GM18951 (cell line): ENCODE measurements around the gene RAMP3.

Experiments
- POLR2A ChIP-seq: IDR thresholded peaks from 4 replicates; pipeline ENCODE4 v1.6.1; 2011; ENCODE audit warnings: mild to moderate bottlenecking; ENCODE audit not compliant: insufficient read length, insufficient read depth; ENCODE audit errors: extremely low read depth
- in situ Hi-C: fragments of 300-500 bp; cut with MboI; formaldehyde crosslinking; loops from one replicate; pipeline ENCODE4 v1.12.0; 2022; ENCODE audit warnings: low sequenced_read_pairs, mixed read lengths, inconsistent platforms; ENCODE audit not compliant: unreplicated experiment

Gene RAMP3

DNA sequence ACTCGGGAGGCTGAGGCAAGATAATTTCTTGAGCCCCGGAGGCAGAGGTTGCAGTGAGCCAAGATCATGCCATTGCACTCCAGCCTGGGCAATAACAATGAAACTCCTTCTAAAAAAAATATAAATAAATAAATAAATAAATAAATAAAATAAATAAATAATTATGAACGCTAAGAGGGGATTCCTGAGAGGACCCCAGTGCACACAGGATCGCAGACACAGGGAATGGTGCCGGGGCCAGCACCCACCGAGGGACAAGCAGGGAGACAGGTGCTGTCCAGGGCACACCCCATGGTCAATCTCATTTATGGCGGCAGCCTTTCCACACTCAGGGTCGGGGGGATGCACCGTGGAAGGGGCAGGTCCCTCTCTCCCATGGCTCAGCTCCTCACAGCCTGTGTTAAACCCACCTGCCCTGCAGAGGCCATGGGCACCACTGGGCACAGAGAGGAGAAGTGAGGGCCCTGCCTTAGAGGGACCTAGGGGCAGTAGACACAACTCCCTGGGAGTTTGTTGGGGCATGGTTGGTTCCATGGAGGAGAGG lies 2.2 kb upstream of the RAMP3 start:
- no peak for TF ChIP-seq POLR2A
- in situ Hi-C loops: loop anchor here (10.0 to 25.0 kb wide), 2 partner anchors 109 to 707 kb away; partner anchors contain the start of gene CCDC201

GRCh38 chr7:45155941-45156340 lies 1.6 kb upstream of the RAMP3 start:
- in situ Hi-C loops: loop anchor here (10.0 to 25.0 kb wide), 2 partner anchors 109 to 706 kb away; partner anchors contain the start of gene CCDC201

GRCh38 chr7:45156516-45157272 lies 897 bp upstream of the RAMP3 start:
- in situ Hi-C loops: loop anchor here (10.0 to 25.0 kb wide), 2 partner anchors 108 to 706 kb away; partner anchors contain the start of gene CCDC201
- no peak for TF ChIP-seq POLR2A

More at GRCh38 chr7:45155941-45156340, 1.6 kb upstream of the RAMP3 start:
- no peak for TF ChIP-seq POLR2A

DNA sequence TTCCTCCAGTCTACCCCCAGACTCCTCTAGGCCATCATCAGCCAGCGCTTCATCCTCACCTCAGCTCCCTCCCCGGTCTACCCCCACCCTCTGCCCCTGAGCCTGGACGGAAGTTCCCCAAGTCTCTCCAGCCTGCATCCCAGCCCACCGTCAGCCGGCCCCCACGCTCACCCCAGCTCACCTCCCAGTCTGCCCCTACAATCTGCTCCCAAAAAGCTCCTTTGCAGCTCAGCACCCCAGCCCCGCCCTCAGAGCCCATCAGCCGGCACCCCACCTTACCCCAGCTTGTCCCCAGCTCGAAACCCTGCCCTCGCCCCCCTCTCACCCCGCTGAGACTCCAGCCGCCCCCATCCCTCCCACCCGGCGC lies 322 bp upstream of the RAMP3 start:
- in situ Hi-C loops: loop anchor here (10.0 to 25.0 kb wide), 2 partner anchors 108 to 705 kb away; partner anchors contain the start of gene CCDC201
- no peak for TF ChIP-seq POLR2A

DNA sequence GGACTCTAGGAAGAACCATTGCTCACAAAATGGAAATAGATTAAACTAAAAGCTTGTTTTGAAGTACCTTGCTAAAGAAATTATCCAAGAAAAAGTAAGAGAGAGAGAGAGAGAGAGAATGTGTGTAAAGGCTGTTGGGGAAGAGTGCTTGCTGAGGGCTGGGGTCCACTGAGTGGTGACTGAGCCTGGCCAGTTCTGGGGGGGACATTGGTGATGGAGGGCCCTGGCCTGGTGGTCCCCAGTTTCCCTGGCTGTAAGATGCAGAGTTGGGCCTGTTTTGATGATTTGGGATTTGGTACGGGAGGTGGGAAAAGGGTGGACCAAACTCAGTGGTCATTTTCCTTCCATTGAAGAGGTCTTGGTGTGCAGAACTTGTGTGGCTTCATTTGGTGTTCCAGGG lies 880 bp downstream of the RAMP3 start:
- in situ Hi-C loops: loop anchor here (10.0 to 25.0 kb wide), 2 partner anchors 106 to 704 kb away; partner anchors contain the start of gene CCDC201
- TF ChIP-seq POLR2A: no peak

GRCh38 chr7:45159296-45159695 lies 1.7 kb downstream of the RAMP3 start:
- no peak for TF ChIP-seq POLR2A
- in situ Hi-C loops: loop anchor here (10.0 to 25.0 kb wide), 2 partner anchors 106 to 703 kb away; partner anchors contain the start of gene CCDC201

DNA sequence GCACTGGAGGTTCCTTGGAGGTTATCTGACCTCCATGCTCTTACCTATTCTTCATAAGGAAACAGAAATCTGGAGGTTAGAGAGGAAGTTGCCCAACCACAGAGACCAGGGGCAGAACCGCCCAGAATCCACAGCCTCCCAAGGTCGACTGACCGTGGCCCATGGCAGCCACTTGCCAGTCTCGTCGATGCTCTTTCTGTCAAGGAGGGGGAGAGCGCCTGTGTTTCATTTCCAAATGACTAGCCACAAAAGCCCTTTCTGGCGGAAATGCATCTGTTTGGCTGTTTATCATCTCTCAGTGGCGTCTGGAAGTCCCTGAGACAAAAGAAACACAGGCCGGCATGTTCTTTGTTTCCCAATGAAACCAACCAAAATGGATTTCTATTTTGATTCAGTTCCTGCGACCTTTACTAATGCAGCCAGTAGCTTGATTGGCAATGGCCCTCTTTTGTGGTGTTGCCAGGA lies 2.9 kb downstream of the RAMP3 start:
- in situ Hi-C loops: loop anchor here (25.0 kb wide), 1 partner anchor 702 kb away; the partner anchor contains the start of gene CCDC201
- TF ChIP-seq POLR2A: no peak

DNA sequence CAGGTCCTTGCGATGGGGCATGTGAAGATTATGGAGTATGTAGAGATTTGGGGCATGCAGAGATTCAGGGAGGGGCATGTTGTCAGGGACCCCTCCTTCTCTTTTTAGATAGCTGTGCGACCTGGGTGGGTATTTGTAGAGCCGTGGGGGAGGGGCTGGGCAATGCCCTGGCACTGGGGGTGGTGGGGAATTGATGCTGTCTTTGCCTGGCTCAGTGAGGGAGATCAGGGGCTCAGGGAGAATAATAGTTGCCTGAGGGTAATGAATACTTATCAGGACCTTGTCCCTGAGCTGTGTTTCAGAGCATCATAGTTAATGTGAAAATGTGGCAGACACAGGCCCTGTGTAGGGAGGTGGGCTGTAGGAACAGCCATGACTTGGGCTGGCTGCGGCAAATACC lies 3.5 kb downstream of the RAMP3 start:
- TF ChIP-seq POLR2A: no peak
- in situ Hi-C loops: loop anchor here (25.0 kb wide), 1 partner anchor 701 kb away; the partner anchor contains the start of gene CCDC201

DNA sequence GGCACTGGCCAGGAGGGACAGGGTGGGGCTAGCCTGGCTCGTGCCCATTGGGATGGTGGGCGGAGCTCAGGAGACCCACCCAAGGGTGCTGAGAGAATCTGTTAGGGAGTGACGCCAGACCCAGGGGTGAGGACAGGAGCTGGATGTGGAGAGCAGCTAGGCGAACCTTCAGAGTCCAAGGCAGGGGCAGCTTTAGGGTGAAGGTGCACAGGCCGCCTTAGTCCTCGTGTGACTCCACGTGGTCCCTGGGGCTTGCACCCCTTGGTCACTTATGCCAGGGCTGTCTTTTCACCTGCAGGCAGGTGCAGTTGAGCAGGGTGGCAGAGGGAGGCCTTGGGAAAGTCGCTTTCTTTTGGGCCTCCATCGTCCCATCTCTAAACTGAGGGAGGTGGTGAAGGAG lies 4.3 kb downstream of the RAMP3 start:
- TF ChIP-seq POLR2A: no peak
- in situ Hi-C loops: loop anchor here (25.0 kb wide), 1 partner anchor 700 kb away; the partner anchor contains the start of gene CCDC201

DNA sequence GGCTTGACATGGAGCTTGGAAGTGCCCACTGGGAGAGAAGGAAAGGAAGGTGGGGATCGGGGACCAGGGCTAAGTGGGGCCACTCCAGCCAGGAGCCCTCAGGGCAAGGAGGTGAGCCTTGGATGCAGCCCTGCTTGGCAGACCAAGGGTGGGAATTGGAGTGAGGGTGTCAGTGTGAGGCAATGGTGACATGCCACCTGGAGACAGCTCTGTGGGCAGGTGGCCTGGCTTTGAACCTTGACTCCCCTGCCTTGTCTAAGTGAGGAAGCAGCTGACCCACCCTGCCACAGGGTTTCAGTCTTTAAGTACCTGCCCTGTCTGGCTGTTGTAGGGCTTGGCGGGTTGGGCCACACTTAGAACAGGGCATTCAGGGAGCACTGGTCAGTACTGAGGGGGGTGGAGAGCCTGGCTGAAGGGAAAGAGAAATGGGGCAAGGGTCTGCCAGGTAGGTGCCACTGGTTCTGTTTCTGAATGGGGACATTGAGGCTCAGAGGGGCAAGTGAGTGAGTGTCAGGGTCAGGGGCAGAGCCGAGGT lies 4.8 kb downstream of the RAMP3 start:
- in situ Hi-C loops: loop anchor here (25.0 kb wide), 1 partner anchor 700 kb away; the partner anchor contains the start of gene CCDC201
- TF ChIP-seq POLR2A: no peak

GRCh38 chr7:45162943-45163691 lies 5.5 kb downstream of the RAMP3 start:
- TF ChIP-seq POLR2A: no peak
- in situ Hi-C loops: loop anchor here (25.0 kb wide), 1 partner anchor 699 kb away; the partner anchor contains the start of gene CCDC201

GRCh38 chr7:45163692-45164052 lies 6.1 kb downstream of the RAMP3 start:
- in situ Hi-C loops: loop anchor here (25.0 kb wide), 1 partner anchor 699 kb away; the partner anchor contains the start of gene CCDC201

DNA sequence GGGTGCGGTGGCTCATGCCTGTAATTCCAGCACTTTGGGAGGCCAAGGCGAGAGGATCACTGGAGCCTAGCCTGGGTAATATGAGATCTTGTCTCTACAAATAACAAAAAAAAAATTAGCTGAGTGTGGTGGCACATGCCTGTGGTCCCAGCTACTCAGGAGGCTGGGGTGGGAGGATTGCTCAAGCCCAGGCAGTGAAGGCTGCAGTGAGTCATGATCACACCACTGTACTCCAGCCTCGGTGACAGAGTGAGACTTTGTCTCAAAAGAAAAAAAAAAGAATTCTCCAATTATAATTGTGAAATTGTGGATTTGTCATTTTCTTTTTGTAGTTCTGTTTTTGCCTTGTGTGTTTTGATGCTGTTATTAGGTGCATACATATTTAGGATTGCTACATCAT lies 6.7 kb downstream of the RAMP3 start:
- in situ Hi-C loops: loop anchor here (25.0 kb wide), 1 partner anchor 698 kb away; the partner anchor contains the start of gene CCDC201

More at GRCh38 chr7:45163692-45164052, 6.1 kb downstream of the RAMP3 start:
- no peak for TF ChIP-seq POLR2A
